Nasal cavity respiratory epithelium epithelial cell of viscerocranial mucosa (primary cell): ENCODE measurements around the gene DMWD. TPM values are rescaled to one million over a fixed set of nuclear protein-coding genes. Genes with fewer than 3 reads are reported as not detected.

Experiments
- total RNA-seq: library from RNA; depleted of rRNA; stranded (reverse); fragments of >200 nt; gene quantifications from 2 replicates; pipeline ENCODE4 v1.2.3, GENCODE V29; 2014

The DMWD gene, protein sequence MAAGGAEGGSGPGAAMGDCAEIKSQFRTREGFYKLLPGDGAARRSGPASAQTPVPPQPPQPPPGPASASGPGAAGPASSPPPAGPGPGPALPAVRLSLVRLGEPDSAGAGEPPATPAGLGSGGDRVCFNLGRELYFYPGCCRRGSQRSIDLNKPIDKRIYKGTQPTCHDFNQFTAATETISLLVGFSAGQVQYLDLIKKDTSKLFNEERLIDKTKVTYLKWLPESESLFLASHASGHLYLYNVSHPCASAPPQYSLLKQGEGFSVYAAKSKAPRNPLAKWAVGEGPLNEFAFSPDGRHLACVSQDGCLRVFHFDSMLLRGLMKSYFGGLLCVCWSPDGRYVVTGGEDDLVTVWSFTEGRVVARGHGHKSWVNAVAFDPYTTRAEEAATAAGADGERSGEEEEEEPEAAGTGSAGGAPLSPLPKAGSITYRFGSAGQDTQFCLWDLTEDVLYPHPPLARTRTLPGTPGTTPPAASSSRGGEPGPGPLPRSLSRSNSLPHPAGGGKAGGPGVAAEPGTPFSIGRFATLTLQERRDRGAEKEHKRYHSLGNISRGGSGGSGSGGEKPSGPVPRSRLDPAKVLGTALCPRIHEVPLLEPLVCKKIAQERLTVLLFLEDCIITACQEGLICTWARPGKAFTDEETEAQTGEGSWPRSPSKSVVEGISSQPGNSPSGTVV
- total RNA-seq, result 32.1 and 32.5 TPM in 2 replicates

DNA sequence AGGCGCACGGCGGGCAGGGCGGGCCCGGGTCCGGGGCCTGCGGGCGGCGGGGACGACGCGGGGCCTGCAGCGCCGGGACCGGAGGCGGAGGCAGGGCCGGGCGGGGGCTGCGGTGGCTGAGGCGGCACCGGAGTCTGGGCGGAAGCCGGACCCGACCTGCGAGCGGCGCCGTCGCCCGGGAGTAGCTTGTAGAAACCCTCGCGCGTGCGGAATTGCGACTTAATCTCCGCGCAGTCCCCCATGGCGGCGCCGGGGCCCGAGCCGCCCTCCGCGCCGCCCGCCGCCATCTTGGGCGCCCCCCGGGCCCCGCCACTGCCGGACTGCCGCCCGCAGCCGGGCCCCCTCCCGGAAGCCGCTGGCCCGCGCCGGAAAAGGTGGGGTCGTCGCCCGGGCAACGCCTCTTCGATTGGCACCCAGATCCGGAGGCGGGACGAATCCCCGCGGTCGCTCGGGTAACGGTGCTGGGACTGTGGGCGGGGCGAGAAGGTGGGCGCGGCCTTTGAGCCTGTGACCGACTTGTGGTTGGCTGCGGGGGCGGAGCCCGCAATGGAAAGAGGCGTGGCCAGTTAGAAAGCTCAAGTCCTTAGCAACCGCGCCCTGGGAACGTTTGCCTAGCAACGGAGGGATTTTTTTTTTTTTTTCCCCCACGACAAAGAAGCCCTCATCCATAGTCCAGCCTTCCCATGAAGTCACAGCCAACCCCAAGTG is at the start of gene DMWD:
TSS of gene DMWD (minus strand) at position 376 of the 708 bp plus-strand sequence. CDS start at position 287, 89 bp downstream.

DNA sequence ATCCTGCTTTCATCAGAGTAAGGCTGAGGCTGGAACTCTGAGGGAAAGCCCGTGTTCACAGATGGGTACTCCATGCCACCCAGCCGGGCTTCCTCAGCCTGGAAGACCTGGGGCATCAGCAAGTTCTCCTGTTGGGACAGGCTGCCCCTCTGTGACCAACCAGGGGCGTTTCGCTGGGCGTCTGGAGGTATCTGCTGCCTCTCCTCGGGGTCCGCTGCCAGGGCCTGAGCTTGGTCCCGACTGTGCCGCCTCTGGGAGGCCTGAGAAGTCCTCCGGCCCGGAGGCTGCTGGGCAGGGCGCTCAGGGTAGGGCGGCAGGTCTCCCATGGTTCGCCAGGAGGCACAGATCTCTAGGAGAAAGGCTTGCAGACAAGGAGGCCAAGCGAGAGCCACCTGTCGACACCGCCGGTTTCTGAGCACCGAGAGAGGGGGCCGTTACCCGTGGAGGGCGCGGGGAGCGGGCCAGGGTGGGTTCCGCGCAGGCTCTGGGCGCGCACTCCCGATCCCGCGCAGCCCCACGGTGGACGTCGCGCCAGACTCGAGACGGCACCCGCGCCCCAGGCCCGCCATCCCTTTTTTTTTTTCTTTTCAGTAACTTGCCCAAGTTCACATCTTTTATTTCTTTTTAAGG is 22.3 kb upstream of the DMWD start, which contains the start of gene RSPH6A:
TSS of gene RSPH6A (minus strand) at position 458 of the 630 bp plus-strand sequence. CDS start at position 326, 132 bp downstream.

DNA sequence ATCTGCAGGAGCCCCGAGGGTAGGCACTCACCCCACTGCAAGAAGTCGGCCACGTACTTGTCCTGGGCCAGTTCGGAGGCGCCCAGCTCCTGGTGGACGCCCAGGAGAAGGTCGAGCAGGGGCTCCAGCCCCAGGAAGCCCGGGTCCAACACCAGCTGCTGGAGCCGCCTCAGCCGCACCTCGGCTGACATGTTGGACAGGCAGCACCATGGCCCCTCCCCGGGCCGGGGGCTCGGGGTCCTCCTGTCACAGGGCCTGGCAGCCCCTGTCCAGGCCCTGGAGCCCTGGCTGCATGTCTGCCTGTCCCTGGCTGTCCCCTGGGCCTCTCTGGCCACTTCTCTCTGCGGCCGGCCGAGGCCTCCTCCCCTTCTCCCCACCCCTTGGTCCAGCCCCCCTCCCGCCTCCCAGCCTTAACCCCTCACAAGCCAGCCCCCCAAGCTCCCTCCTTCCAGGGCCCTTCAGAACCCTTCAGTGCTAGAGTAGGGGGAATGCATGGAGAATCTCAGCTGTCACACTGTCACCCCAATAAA is 10.4 kb downstream of the DMWD start, which contains the start of gene DMPK:
TSS of gene DMPK (minus strand) at position 329 of the 530 bp plus-strand sequence. CDS start at position 191, 138 bp downstream.

DNA sequence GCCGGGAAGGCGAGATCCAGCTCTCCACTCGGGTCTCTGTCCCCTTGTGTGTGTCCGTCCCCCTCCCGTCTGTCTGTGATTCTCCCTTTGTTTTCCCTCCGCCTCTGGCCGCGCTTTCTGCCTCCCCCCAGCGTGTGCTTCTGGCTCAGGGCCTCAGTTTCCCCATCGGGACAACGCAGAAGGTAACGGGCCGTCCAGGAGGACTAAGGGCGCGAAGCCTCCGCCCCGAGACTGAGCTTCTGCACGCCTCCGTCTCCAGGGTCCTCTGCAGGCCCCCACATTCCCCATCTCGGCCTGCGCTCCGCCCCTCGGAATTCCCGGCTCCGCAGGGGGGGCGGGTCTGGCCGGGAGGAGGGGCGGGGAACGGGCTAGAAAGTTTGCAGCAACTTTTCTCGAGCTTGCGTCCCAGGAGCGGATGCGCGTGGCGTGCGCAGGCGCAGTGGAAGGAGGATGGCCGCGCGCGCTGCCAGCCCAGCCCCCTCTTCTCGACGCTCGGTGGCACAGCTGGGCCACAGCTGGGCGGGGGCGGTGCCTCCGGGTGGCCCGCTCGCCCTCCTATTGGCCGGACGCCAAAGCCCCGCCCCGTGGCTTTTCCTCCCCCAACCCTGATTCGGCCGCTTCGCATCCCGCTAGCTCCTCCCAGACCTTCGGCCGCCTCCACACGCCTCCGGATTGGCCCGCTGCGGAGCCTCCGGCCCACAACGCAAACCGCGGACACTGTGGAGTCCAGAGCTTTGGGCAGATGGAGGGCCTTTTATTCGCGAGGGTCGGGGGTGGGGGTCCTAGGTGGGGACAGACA is 23.5 kb downstream of the DMWD start, which contains the start of gene SIX5:
TSS of gene SIX5 (minus strand) at position 269 of the 799 bp plus-strand sequence. CDS start 408 bp downstream, outside the sequence.

DNA sequence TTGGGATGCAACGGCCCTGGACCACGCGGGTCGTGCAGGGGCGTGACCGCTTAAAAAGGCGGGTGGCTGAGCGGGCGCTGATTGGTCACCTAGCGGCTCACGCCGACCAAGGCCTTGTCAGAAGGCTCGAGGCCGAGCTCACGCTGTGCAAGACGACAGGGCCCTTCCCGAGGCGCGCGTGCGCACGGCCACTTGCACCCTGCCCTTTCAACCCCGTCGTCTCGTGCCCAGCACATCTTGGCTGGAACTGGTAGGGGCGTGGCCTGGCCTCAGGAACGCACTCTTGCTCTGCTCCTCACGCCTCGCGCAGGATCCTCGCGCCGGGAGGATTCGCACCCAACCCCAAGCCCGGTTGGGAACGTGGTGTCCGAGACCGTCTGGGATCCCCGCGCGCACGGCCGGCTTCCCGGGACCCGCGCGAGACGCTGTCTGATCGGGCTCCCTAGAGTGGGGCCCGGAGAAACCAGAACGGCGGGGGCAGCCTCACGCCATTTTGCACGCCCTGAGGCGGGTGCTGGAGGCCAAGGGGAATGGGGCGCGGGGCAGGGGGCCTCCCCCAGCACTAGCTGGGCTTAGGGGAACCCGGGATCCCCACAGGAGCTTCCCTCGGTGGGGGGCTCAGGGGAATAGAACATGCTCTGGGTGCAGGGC is 59.4 kb downstream of the DMWD start, which contains the start of gene MEIOSIN:
TSS of gene MEIOSIN (plus strand) at position 280 of the 651 bp plus-strand sequence. CDS start 1,938 bp downstream, outside the sequence.

Other genes starting within 250 kb of the DMWD start
- 6.2 and 8.3 TPM in 2 replicates for gene OPA3, start 208.0 kb downstream of the DMWD start, total RNA-seq
- not detected in 2 replicates for gene GPR4, start 190.6 kb downstream of the DMWD start, total RNA-seq
- gene EML2, start 153.4 kb downstream of the DMWD start, total RNA-seq, result 98.0 and 186 TPM in 2 replicates
- 0.93 and 1.0 TPM in 2 replicates for gene GIPR, start 124.6 kb downstream of the DMWD start, total RNA-seq
- 164 and 255 TPM in 2 replicates for gene SNRPD2, start 100.9 kb downstream of the DMWD start, total RNA-seq
- 7.8 and 20.2 TPM in 2 replicates for gene QPCTL, start 100.2 kb downstream of the DMWD start, total RNA-seq
- gene FBXO46, start 61.9 kb downstream of the DMWD start, total RNA-seq, result 8.0 and 8.2 TPM in 2 replicates
- not detected in 2 replicates for gene MEIOSIN, start 59.4 kb downstream of the DMWD start, total RNA-seq
- 2.7 and 6.3 TPM in 2 replicates for gene SIX5, start 23.6 kb downstream of the DMWD start, total RNA-seq
- 4.1 and 23.6 TPM in 2 replicates for gene DMPK, start 10.4 kb downstream of the DMWD start, total RNA-seq
- under 0.01 and 0.07 TPM in 2 replicates for gene RSPH6A, start 22.5 kb upstream of the DMWD start, total RNA-seq
- gene SYMPK, start 70.3 kb upstream of the DMWD start, total RNA-seq, result 27.7 and 56.0 TPM in 2 replicates
- gene FOXA3, start 71.5 kb upstream of the DMWD start, total RNA-seq, result not detected in 2 replicates
- gene IRF2BP1, start 93.3 kb upstream of the DMWD start, total RNA-seq, result 17.8 and 20.8 TPM in 2 replicates
- 1.0 and 2.3 TPM in 2 replicates for gene MYPOP, start 109.8 kb upstream of the DMWD start, total RNA-seq
- not detected in 2 replicates for gene NANOS2, start 121.9 kb upstream of the DMWD start, total RNA-seq
- gene NOVA2, start 181.0 kb upstream of the DMWD start, total RNA-seq, result not detected in 2 replicates
- gene CCDC61, start 202.6 kb upstream of the DMWD start, total RNA-seq, result 4.9 and 12.3 TPM in 2 replicates
- gene PGLYRP1, start 230.2 kb upstream of the DMWD start, total RNA-seq, result not detected in 2 replicates
- gene IGFL4, start 248.2 kb upstream of the DMWD start, total RNA-seq, result not detected in 2 replicates